Testis (tissue), 2 donors: Measurements from ENCODE around the gene TF.

Source experiments
- CTCF ChIP-seq, 3 experiments: fragments of 450-650 bp in 2 of 3; fragments of 200-600 bp in 1 of 3; sonication (generic) in 1 of 3; IDR thresholded peaks; one replicate each; pipeline ENCODE4 v1.5.1; 2016 to 2019; ENCODE audit warnings: antibody characterized with exemption in 3 of 3, mild to moderate bottlenecking in 2 of 3, moderate library complexity in 1 of 3
- POLR2A ChIP-seq: fragments of 450-650 bp; IDR thresholded peaks from one replicate; pipeline ENCODE4 v1.6.1; 2017; ENCODE audit warnings: antibody characterized with exemption, mild to moderate bottlenecking, moderate library complexity

- TF ChIP-seq POLR2A (no peak), CTCF (IDR thresholded peaks at IDR 0.05) (no peak)
Observed at GRCh38 chr3:133812872-133813271, 66.7 kb downstream of the TF start.
